IMR-90 (cell line): Measurements from ENCODE around the gene GGA3. TPM values are rescaled to one million over a fixed set of nuclear protein-coding genes. Genes with fewer than 3 reads are reported as not detected.

ENCODE experiments used
- ATAC-seq: fragments of 200-7000 bp; cut with Tn5 transposase; 2 replicates; pipeline ENCODE4 v1.9.1; 2020; ENCODE audit warnings: low read depth, mild to moderate bottlenecking, moderate library complexity
- BruUV-seq: library from RNA; stranded (reverse); fragments of 400-500 nt; replicated peaks from 2 replicates; lab custom pipeline; 2021; lab: Mats Ljungman, UMichigan
- CTCF ChIA-PET: fragments of 300-600 bp; formaldehyde crosslinking; extraction: SDS; loops from one replicate; lab custom pipeline; 2021; ENCODE audit warnings: antibody characterized with exemption; lab: Yijun Ruan, JAX
- POLR2A ChIA-PET: fragments of 300-600 bp; sonication (Branson Sonifier 250); formaldehyde crosslinking; loops from one replicate; lab custom pipeline; 2022; ENCODE audit warnings: antibody characterized with exemption; ENCODE audit not compliant: unreplicated experiment; lab: Charles Lee
- DNase-seq: peaks from one replicate; pipeline ENCODE4 v3.0.0; 2013
- H2AFZ ChIP-seq: replicated peaks from 2 replicates; pipeline ENCODE3; 2013; ENCODE audit warnings: low read length, mild to moderate bottlenecking; ENCODE audit not compliant: poor library complexity
- H2AK5ac ChIP-seq: 2 replicates; pipeline ENCODE4 v1.6.1; 2013; ENCODE audit warnings: low read depth, low read length, inconsistent platforms
- H2AK9ac ChIP-seq: replicated peaks from 2 replicates; pipeline ENCODE3; 2013; ENCODE audit warnings: mild to moderate bottlenecking, low read depth, low read length, moderate library complexity; ENCODE audit not compliant: poor library complexity
- H2BK120ac ChIP-seq: 2 replicates; pipeline ENCODE4 v1.6.1; 2013; ENCODE audit warnings: low read depth, low read length, inconsistent platforms
- H2BK15ac ChIP-seq: 3 replicates; pipeline ENCODE4 v1.6.1; 2013; ENCODE audit warnings: low read depth, low read length, inconsistent platforms
- H2BK20ac ChIP-seq: 2 replicates; pipeline ENCODE4 v1.6.1; 2013; ENCODE audit warnings: low read depth, mild to moderate bottlenecking, inconsistent platforms, low read length, moderate library complexity
- H2BK5ac ChIP-seq: 2 replicates; pipeline ENCODE4 v1.6.1; 2013; ENCODE audit warnings: mild to moderate bottlenecking, low read depth, low read length, inconsistent platforms; ENCODE audit not compliant: poor library complexity, severe bottlenecking
- H3K14ac ChIP-seq: replicated peaks from 2 replicates; pipeline ENCODE4 v1.6.1; 2013; ENCODE audit warnings: low read depth, low read length, inconsistent platforms
- H3K18ac ChIP-seq: 2 replicates; pipeline ENCODE4 v1.6.1; 2013; ENCODE audit warnings: low read depth, low read length, control low read depth
- H3K23ac ChIP-seq: 2 replicates; pipeline ENCODE4 v1.6.1; 2013; ENCODE audit warnings: low read depth, low read length, inconsistent platforms
- H3K27ac ChIP-seq: 2 replicates; pipeline ENCODE4 v1.5.1; 2013; ENCODE audit warnings: mild to moderate bottlenecking, control low read depth, low read length; ENCODE audit not compliant: insufficient read depth
- H3K27me3 ChIP-seq: 2 replicates; pipeline ENCODE4 v1.6.1; 2013; ENCODE audit warnings: low read length; ENCODE audit not compliant: control insufficient read depth, insufficient read depth
- H3K36me3 ChIP-seq: 2 replicates; pipeline ENCODE4 v1.6.1; 2013; ENCODE audit warnings: low read length, mixed read lengths; ENCODE audit not compliant: control insufficient read depth, insufficient read depth
- H3K4ac ChIP-seq: 2 replicates; pipeline ENCODE4 v1.6.1; 2013; ENCODE audit warnings: low read depth, low read length, inconsistent platforms
- H3K4me1 ChIP-seq: 2 replicates; pipeline ENCODE4 v1.6.1; 2013; ENCODE audit warnings: low read length, mixed read lengths; ENCODE audit not compliant: control insufficient read depth, insufficient read depth
- H3K4me2 ChIP-seq: 2 replicates; pipeline ENCODE4 v1.6.1; 2013; ENCODE audit warnings: low read depth, mild to moderate bottlenecking, control low read depth, low read length, moderate library complexity
- H3K4me3 ChIP-seq: 2 replicates; pipeline ENCODE4 v1.5.1; 2013; ENCODE audit warnings: low read depth, mild to moderate bottlenecking, control low read depth, low read length, moderate library complexity; ENCODE audit not compliant: insufficient read depth
- H3K56ac ChIP-seq: 2 replicates; pipeline ENCODE4 v1.6.1; 2013; ENCODE audit warnings: low read length, inconsistent platforms; ENCODE audit not compliant: insufficient read depth; ENCODE audit errors: extremely low read depth
- H3K79me1 ChIP-seq, 2 experiments: 2 replicates each; pipeline ENCODE4 v1.6.1; 2013; ENCODE audit warnings: low read length in 2 of 2, inconsistent platforms in 1 of 2, low read depth in 1 of 2
- H3K9ac ChIP-seq: 2 replicates; pipeline ENCODE4 v1.6.1; 2013; ENCODE audit warnings: low read depth, low read length, control low read depth
- H3K9me1 ChIP-seq: 2 replicates; pipeline ENCODE4 v1.6.1; 2013; ENCODE audit warnings: low read length, inconsistent platforms; ENCODE audit not compliant: insufficient read depth
- H3K9me3 ChIP-seq: 2 replicates; pipeline ENCODE4 v1.6.1; 2013; ENCODE audit warnings: low read length; ENCODE audit not compliant: control insufficient read depth, insufficient read depth
- H4K20me1 ChIP-seq: 2 replicates; pipeline ENCODE4 v1.6.1; 2013; ENCODE audit warnings: low read length, inconsistent platforms; ENCODE audit not compliant: insufficient read depth
- H4K5ac ChIP-seq: 2 replicates; pipeline ENCODE4 v1.6.1; 2013; ENCODE audit warnings: mild to moderate bottlenecking, low read depth, low read length, control low read depth
- H4K8ac ChIP-seq, 2 experiments: 2 replicates each; pipeline ENCODE4 v1.6.1; 2013; ENCODE audit warnings: low read depth in 2 of 2, low read length in 2 of 2, control low read depth in 1 of 2, inconsistent platforms in 1 of 2
- H4K91ac ChIP-seq: 2 replicates; pipeline ENCODE4 v1.6.1; 2013; ENCODE audit warnings: low read depth, low read length, inconsistent platforms; ENCODE audit not compliant: insufficient read depth
- BHLHE40 ChIP-seq: fragments of 150-350 bp; IDR thresholded peaks from 2 replicates; pipeline ENCODE4 v1.6.1; 2016; ENCODE audit warnings: mild to moderate bottlenecking, low read depth, low read length
- CEBPB ChIP-seq: IDR thresholded peaks from 2 replicates; pipeline ENCODE4 v1.6.1; 2012; ENCODE audit warnings: low read depth, low read length, improper control_type of control experiment
- CHD1 ChIP-seq: IDR thresholded peaks from 2 replicates; pipeline ENCODE4 v1.6.1; 2012; ENCODE audit warnings: low read depth, low read length, improper control_type of control experiment
- FOS ChIP-seq: fragments of 150-350 bp; IDR thresholded peaks from 2 replicates; pipeline ENCODE4 v1.6.1; 2016; ENCODE audit warnings: low read depth, low read length
- MAFK ChIP-seq: IDR thresholded peaks from 2 replicates; pipeline ENCODE4 v1.6.1; 2012; ENCODE audit warnings: low read depth, low read length, improper control_type of control experiment
- MAZ ChIP-seq: IDR thresholded peaks from 2 replicates; pipeline ENCODE4 v1.6.1; 2012; ENCODE audit warnings: low read depth, mild to moderate bottlenecking, low read length, improper control_type of control experiment, moderate library complexity, borderline replicate concordance
- MXI1 ChIP-seq: IDR thresholded peaks from 2 replicates; pipeline ENCODE4 v1.6.1; 2012; ENCODE audit warnings: low read depth, mild to moderate bottlenecking, low read length, moderate library complexity, borderline replicate concordance
- NFE2L2 ChIP-seq: fragments of 150-350 bp; IDR thresholded peaks from 2 replicates; pipeline ENCODE4 v1.6.1; 2016; ENCODE audit warnings: low read depth, mild to moderate bottlenecking, low read length
- POLR2A ChIP-seq: IDR thresholded peaks from 2 replicates; pipeline ENCODE4 v1.6.1; 2012; ENCODE audit warnings: mild to moderate bottlenecking, low read depth, low read length
- RAD21 ChIP-seq: IDR thresholded peaks from 2 replicates; pipeline ENCODE4 v1.6.1; 2012; ENCODE audit warnings: low read length, improper control_type of control experiment
- RCOR1 ChIP-seq: IDR thresholded peaks from 2 replicates; pipeline ENCODE4 v1.6.1; 2012; ENCODE audit warnings: mild to moderate bottlenecking, low read length, improper control_type of control experiment; ENCODE audit not compliant: insufficient replicate concordance
- RFX5 ChIP-seq: IDR thresholded peaks from 2 replicates; pipeline ENCODE4 v1.8.0; 2012; ENCODE audit warnings: low read depth, mild to moderate bottlenecking, low read length, moderate library complexity
- SMC3 ChIP-seq: fragments of 150-350 bp; IDR thresholded peaks from 2 replicates; pipeline ENCODE4 v1.6.1; 2016; ENCODE audit warnings: low read depth, mild to moderate bottlenecking, antibody characterized with exemption, low read length, moderate library complexity
- WGBS, 2 experiments: methylation state at CpG; one replicate each; pipeline versions ENCODE4 v1.1.5 to v1.1.7; 2013; ENCODE audit warnings: missing lambda C conversion rate in 2 of 2; ENCODE audit not compliant: insufficient read length in 1 of 2; ENCODE audit errors: extremely low coverage in 2 of 2; 5-methylcytosine and 5-hydroxymethylcytosine counted together
- dilution Hi-C: fragments of 300-500 bp; cut with HindIII; formaldehyde crosslinking; loops from one replicate; pipeline ENCODE4 v1.14.3; 2018; ENCODE audit warnings: low sequenced_read_pairs; ENCODE audit not compliant: unreplicated experiment
- in situ Hi-C: fragments of 300-500 bp; cut with MboI; formaldehyde crosslinking; loops from 3 replicates; pipeline ENCODE4 v1.14.3; 2019; ENCODE audit warnings: low sequenced_read_pairs, inconsistent platforms, mixed read lengths
- intact Hi-C: fragments of 100-400 bp; cut with micrococcal nuclease; formaldehyde crosslinking; loops from 2 replicates; pipeline ENCODE4 v1.10.0; 2022
- polyA plus RNA-seq, 3 experiments: library from polyadenylated mRNA; depleted of rRNA; stranded (reverse); fragments of >200 nt; gene quantifications; 2 replicates each; pipeline ENCODE4 v1.2.3, GENCODE V29; 2012; ENCODE audit warnings: low replicate concordance in 1 of 3
- total RNA-seq: library from RNA; depleted of rRNA; stranded (reverse); fragments of >200 nt; gene quantifications from 2 replicates; pipeline ENCODE4 v1.2.3, GENCODE V29; 2012
- TF ChIP-seq, protein P1 (sequence below): fragments of 150-350 bp; IDR thresholded peaks from 2 replicates; pipeline ENCODE4 v1.6.1; 2017; ENCODE audit warnings: mild to moderate bottlenecking, antibody characterized with exemption, low read length, low read depth
- TF ChIP-seq, protein P2 (sequence below): fragments of 150-350 bp; IDR thresholded peaks from 2 replicates; pipeline ENCODE4 v1.6.1; 2016; ENCODE audit warnings: low read depth, mild to moderate bottlenecking, low read length, moderate library complexity, borderline replicate concordance
- TF ChIP-seq, protein P3 (sequence below): conservative IDR thresholded peaks from 2 replicates; pipeline ENCODE4 v1.5.1; 2012; ENCODE audit warnings: mild to moderate bottlenecking, low read depth, low read length, improper control_type of control experiment

The GGA3 gene
- total and polyA plus RNA-seq, 2 of the 4 experiments (the other 2 are of a cell fraction): 15.1 to 35.2 TPM

DNA sequence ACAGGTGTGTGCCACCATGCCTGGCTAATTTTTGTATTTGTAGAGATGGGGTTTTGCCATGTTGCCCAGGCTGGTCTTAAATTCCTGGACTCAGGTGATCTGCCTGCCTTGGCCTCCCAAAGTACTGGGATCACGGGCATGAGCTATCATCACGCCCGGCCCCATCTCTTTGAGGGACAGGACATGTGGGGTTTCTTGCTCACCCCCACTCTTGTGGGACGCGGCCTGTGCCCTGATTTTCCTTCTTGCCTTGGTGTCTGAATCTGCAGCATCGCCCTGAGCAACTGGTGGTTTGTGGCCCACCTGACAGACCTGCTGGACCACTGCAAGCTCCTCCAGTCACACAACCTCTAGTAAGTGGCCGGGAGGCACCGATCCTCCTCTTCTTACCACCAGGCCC is 30.3 kb downstream of the GGA3 start:
- Histone ChIP-seq H4K5ac (no peak overlapping the region), H3K4me3 (no peak overlapping the region), H3K36me3 (peaks cover 64% of the 10 kb centered on the region), H4K91ac (no peak overlapping the region), H2AFZ (no peak overlapping the region), H2AK9ac (no peak overlapping the region), H3K27me3 (no peaks in the 10 kb centered on the region), H3K18ac (no peak overlapping the region), H2BK5ac (no peak overlapping the region), H3K4me2 (no peak overlapping the region), H3K4ac (no peak overlapping the region), H3K4me1 (no peaks in the 10 kb centered on the region), H4K8ac (no peak overlapping the region), H2BK15ac (no peak overlapping the region), H3K9me1 (no peaks in the 10 kb centered on the region), H4K20me1 (no peaks in the 10 kb centered on the region), H3K9ac (no peak overlapping the region), H3K56ac (no peak overlapping the region), H3K23ac (no peak overlapping the region), H2AK5ac (no peak overlapping the region), H3K9me3 (no peaks in the 10 kb centered on the region), H3K27ac (no peak overlapping the region), H2BK120ac (no peak overlapping the region), H3K14ac (no peak overlapping the region), H2BK20ac (no peak overlapping the region), H3K79me1 (peaks cover 2 to 13% of the 10 kb centered on the region in 2 experiments; a peak in 2 of 4 replicates)
- TF ChIP-seq, protein P1, sequence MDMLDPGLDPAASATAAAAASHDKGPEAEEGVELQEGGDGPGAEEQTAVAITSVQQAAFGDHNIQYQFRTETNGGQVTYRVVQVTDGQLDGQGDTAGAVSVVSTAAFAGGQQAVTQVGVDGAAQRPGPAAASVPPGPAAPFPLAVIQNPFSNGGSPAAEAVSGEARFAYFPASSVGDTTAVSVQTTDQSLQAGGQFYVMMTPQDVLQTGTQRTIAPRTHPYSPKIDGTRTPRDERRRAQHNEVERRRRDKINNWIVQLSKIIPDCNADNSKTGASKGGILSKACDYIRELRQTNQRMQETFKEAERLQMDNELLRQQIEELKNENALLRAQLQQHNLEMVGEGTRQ: no peak
- TF ChIP-seq SMC3: no peak
- no peak for TF ChIP-seq FOS
- no peak for TF ChIP-seq CHD1
- no peak for TF ChIP-seq MXI1
- TF ChIP-seq RFX5: no peak
- no peak for TF ChIP-seq MAZ
- no peak for TF ChIP-seq CEBPB
- TF ChIP-seq MAFK: no peak
- TF ChIP-seq, protein P2, sequence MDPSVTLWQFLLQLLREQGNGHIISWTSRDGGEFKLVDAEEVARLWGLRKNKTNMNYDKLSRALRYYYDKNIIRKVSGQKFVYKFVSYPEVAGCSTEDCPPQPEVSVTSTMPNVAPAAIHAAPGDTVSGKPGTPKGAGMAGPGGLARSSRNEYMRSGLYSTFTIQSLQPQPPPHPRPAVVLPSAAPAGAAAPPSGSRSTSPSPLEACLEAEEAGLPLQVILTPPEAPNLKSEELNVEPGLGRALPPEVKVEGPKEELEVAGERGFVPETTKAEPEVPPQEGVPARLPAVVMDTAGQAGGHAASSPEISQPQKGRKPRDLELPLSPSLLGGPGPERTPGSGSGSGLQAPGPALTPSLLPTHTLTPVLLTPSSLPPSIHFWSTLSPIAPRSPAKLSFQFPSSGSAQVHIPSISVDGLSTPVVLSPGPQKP: no peak
- no peak for TF ChIP-seq NFE2L2
- TF ChIP-seq, protein P3, sequence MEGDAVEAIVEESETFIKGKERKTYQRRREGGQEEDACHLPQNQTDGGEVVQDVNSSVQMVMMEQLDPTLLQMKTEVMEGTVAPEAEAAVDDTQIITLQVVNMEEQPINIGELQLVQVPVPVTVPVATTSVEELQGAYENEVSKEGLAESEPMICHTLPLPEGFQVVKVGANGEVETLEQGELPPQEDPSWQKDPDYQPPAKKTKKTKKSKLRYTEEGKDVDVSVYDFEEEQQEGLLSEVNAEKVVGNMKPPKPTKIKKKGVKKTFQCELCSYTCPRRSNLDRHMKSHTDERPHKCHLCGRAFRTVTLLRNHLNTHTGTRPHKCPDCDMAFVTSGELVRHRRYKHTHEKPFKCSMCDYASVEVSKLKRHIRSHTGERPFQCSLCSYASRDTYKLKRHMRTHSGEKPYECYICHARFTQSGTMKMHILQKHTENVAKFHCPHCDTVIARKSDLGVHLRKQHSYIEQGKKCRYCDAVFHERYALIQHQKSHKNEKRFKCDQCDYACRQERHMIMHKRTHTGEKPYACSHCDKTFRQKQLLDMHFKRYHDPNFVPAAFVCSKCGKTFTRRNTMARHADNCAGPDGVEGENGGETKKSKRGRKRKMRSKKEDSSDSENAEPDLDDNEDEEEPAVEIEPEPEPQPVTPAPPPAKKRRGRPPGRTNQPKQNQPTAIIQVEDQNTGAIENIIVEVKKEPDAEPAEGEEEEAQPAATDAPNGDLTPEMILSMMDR: no peak
- TF ChIP-seq RCOR1: no peak
- no peak for TF ChIP-seq BHLHE40
- no peak for TF ChIP-seq RAD21
- TF ChIP-seq POLR2A: no peak
- no TSS peak for BruUV-seq
- dilution Hi-C loops: no loop called here
- DNase-seq (no peak), ATAC-seq (no peak)
- in situ Hi-C loops: no loop called here
- intact Hi-C loops: no loop called here
- CTCF ChIA-PET: no interaction called here
- WGBS, 2 experiments: 100% methylated on average over 1 of the region's 8 CpGs; no CpG with 5 or more reads in 1 of the 2 experiments
- POLR2A ChIA-PET: no interaction called here
